Upper lobe of right lung (tissue), 1 donor: ENCODE measurements around the gene SLC35F6. TPM values are rescaled to one million over a fixed set of nuclear protein-coding genes. Genes with fewer than 3 reads are reported as not detected.
A peak's percentile ranks its signal among the peaks of the same experiment; 100 is the strongest.

Source experiments
- ATAC-seq: fragments of 200-7000 bp; cut with Tn5 transposase; one replicate; pipeline ENCODE4 v1.9.1; 2020; ENCODE audit warnings: mild to moderate bottlenecking, moderate library complexity
- DNase-seq: peaks from one replicate; pipeline ENCODE4 v3.0.0-alpha.2; 2020
- H3K27ac ChIP-seq: fragments of 200-600 bp; one replicate; pipeline ENCODE4 v1.8.0; 2022
- H3K27me3 ChIP-seq: fragments of 200-600 bp; one replicate; pipeline ENCODE4 v1.8.0; 2022; ENCODE audit warnings: mild to moderate bottlenecking
- H3K36me3 ChIP-seq: fragments of 200-600 bp; one replicate; pipeline ENCODE4 v1.8.0; 2022
- H3K4me1 ChIP-seq: fragments of 200-600 bp; one replicate; pipeline ENCODE4 v1.8.0; 2022
- H3K4me3 ChIP-seq: fragments of 200-600 bp; one replicate; pipeline ENCODE4 v1.8.0; 2022; ENCODE audit warnings: mild to moderate bottlenecking
- H3K9me3 ChIP-seq: fragments of 200-600 bp; one replicate; pipeline ENCODE4 v1.8.0; 2022
- CTCF ChIP-seq: fragments of 200-600 bp; IDR thresholded peaks from one replicate; pipeline ENCODE4 v1.8.0; 2022; ENCODE audit warnings: antibody characterized with exemption
- intact Hi-C: fragments of 100-400 bp; cut with DNase I; formaldehyde crosslinking; loops from one replicate; pipeline ENCODE4 v1.11.0; 2022
- total RNA-seq: library from RNA; stranded (reverse); fragmentation: NEBNext Ultra II Directional; extraction: Animal tissue kit (Norgen Biotek cat#: 25700); gene quantifications from one replicate; pipeline ENCODE4 v1.2.1, GENCODE V29; 2021
- donor health status: DM: no; HTN: yes; CAD: no; lungs with severe emphysema.

The SLC35F6 gene
- total RNA-seq, 1 donor from 2014 or later, result 42.2 TPM

- no peak overlapping the region for H3K4me3 ChIP-seq
- no peaks in the 10 kb centered on the region for H3K36me3 ChIP-seq
- no peak for TF ChIP-seq CTCF
- no peaks in the 10 kb centered on the region for H3K27me3 ChIP-seq
- intact Hi-C loops, result no loop called here
- no peak for ATAC-seq
- no peak for DNase-seq
- no peaks in the 10 kb centered on the region for H3K9me3 ChIP-seq
- peaks cover 40% of the 10 kb centered on the region for H3K4me1 ChIP-seq
- no peak overlapping the region for H3K27ac ChIP-seq
These were observed 45.0 kb upstream of the SLC35F6 start for GRCh38 chr2:26718949-26719686.

GRCh38 chr2:26720322-26721114, 43.6 kb upstream of the SLC35F6 start:
- peaks cover 47% of the 10 kb centered on the region for H3K4me1 ChIP-seq
- no peak for TF ChIP-seq CTCF
- DNase-seq (peak; percentile 82), ATAC-seq (peak; percentile 56)
- no peaks in the 10 kb centered on the region for H3K27me3 ChIP-seq
- peak overlapping the region; percentile 75 for H3K27ac ChIP-seq
- no peaks in the 10 kb centered on the region for H3K9me3 ChIP-seq
- H3K36me3 ChIP-seq, result no peaks in the 10 kb centered on the region
- intact Hi-C loops, result no loop called here
- H3K4me3 ChIP-seq, result no peak overlapping the region

GRCh38 chr2:26721115-26722032, 42.7 kb upstream of the SLC35F6 start:
- no peak for TF ChIP-seq CTCF
- H3K9me3 ChIP-seq, result no peaks in the 10 kb centered on the region
- H3K4me3 ChIP-seq, result no peak overlapping the region
- DNase-seq (no peak), ATAC-seq (peak; percentile 37)
- no peaks in the 10 kb centered on the region for H3K27me3 ChIP-seq
- peaks cover 47% of the 10 kb centered on the region for H3K4me1 ChIP-seq
- H3K36me3 ChIP-seq, result no peaks in the 10 kb centered on the region
- H3K27ac ChIP-seq, result peak overlapping the region; percentile 75
- intact Hi-C loops, result no loop called here

GRCh38 chr2:26722328-26722727, 41.8 kb upstream of the SLC35F6 start:
- intact Hi-C loops, result no loop called here
- H3K27ac ChIP-seq, result no peak overlapping the region

More at GRCh38 chr2:26722328-26722727, 41.8 kb upstream of the SLC35F6 start:
- peaks cover 47% of the 10 kb centered on the region for H3K4me1 ChIP-seq
- no peaks in the 10 kb centered on the region for H3K36me3 ChIP-seq
- TF ChIP-seq CTCF, result no peak
- no peaks in the 10 kb centered on the region for H3K27me3 ChIP-seq
- ATAC-seq (no peak), DNase-seq (no peak)
- H3K4me3 ChIP-seq, result no peak overlapping the region
- no peaks in the 10 kb centered on the region for H3K9me3 ChIP-seq
